Stomach (tissue), 9 donors: ENCODE measurements around the gene MEP1B. TPM values are rescaled to one million over a fixed set of nuclear protein-coding genes. Genes with fewer than 3 reads are reported as not detected.
A peak's percentile ranks its signal among the peaks of the same experiment; 100 is the strongest.

Source experiments
- DNase-seq, 2 donors: peaks; one replicate each; pipeline versions ENCODE4 v3.0.0 to v3.0.0-alpha.2; 2013 to 2019
- H3K27ac ChIP-seq, 5 donors: fragments of 200-600 bp in 4 of 5; sonication (generic) in 4 of 5; one replicate each; pipeline ENCODE4 v1.5.1; 2013 to 2019; ENCODE audit warnings: mild to moderate bottlenecking in 1 of 5, moderate library complexity in 1 of 5
- H3K27me3 ChIP-seq, 3 donors: fragments of 200-600 bp; sonication (generic); one replicate each; pipeline ENCODE4 v1.5.1; 2017 to 2019; ENCODE audit warnings: mixed run types in 1 of 3
- H3K36me3 ChIP-seq, 4 donors: fragments of 200-600 bp; sonication (generic); 1 replicate in 3 of 4; 2 replicates in 1 of 4; pipeline ENCODE4 v1.5.1; 2016 to 2019
- H3K4me1 ChIP-seq, 4 donors: fragments of 200-600 bp; sonication (generic); one replicate each; pipeline ENCODE4 v1.5.1; 2016 to 2019
- H3K4me3 ChIP-seq, 4 donors: fragments of 200-600 bp; sonication (generic) in 3 of 4; one replicate each; pipeline ENCODE4 v1.5.1; 2016 to 2019; ENCODE audit warnings: mild to moderate bottlenecking in 1 of 4
- H3K9me3 ChIP-seq, 4 donors: fragments of 200-600 bp; sonication (generic); one replicate each; pipeline ENCODE4 v1.5.1; 2016 to 2019
- CTCF ChIP-seq, 7 experiments: fragments of 450-650 bp in 4 of 7; fragments of 200-600 bp in 3 of 7; sonication (generic) in 3 of 7; IDR thresholded peaks; one replicate each; pipeline ENCODE4 v1.5.1; 2016 to 2019; ENCODE audit warnings: antibody characterized with exemption in 7 of 7, control low read depth in 2 of 7, mild to moderate bottlenecking in 1 of 7
- EP300 ChIP-seq: sonication (generic); formaldehyde crosslinking; IDR thresholded peaks from one replicate; pipeline ENCODE4 v1.6.1; 2017; ENCODE audit warnings: antibody characterized with exemption
- POLR2A ChIP-seq, 4 donors: fragments of 450-650 bp; IDR thresholded peaks; one replicate each; pipeline ENCODE4 v1.6.1; 2016; ENCODE audit warnings: antibody characterized with exemption in 4 of 4, control low read depth in 2 of 4, mild to moderate bottlenecking in 1 of 4, moderate library complexity in 1 of 4
- POLR2AphosphoS5 ChIP-seq, 3 donors: sonication (generic); formaldehyde crosslinking; IDR thresholded peaks; one replicate each; pipeline ENCODE4 v1.6.1; 2016; ENCODE audit warnings: antibody characterized with exemption in 3 of 3
- WGBS, 5 donors: extraction: QIAGEN DNeasy Blood & Tissue Kit in 3 of 5; methylation state at CpG; one replicate each; pipeline versions ENCODE4 v1.1.5 to v1.1.7; 2013 to 2018; 5-methylcytosine and 5-hydroxymethylcytosine counted together
- intact Hi-C: fragments of 100-400 bp; cut with DNase I; formaldehyde crosslinking; loops from one replicate; pipeline ENCODE4 v1.15.1; 2023; ENCODE audit warnings: low total_unique reads
- polyA plus RNA-seq, 3 donors: library from polyadenylated mRNA; stranded (reverse); fragments of 200-250 nt; gene quantifications; one replicate each; pipeline ENCODE4 v1.2.3, GENCODE V29; 2013
- total RNA-seq, 5 donors: library from RNA; depleted of rRNA; stranded (reverse); fragments of >200 nt; gene quantifications; one replicate each; pipeline versions ENCODE4 v1.1.0 to v1.2.3, GENCODE V29; 2014 to 2016
- donor health status: healthy with polysubstance abuse.
- donor health status: Bipolar disorder and iron deficiency.
- donor health status: healthy.

Gene MEP1B
- total and polyA plus RNA-seq, 8 donors = 1.1 TPM; not detected in 7

- intact Hi-C loops = no loop called here
- no peak overlapping the region for H3K4me3 ChIP-seq
- H3K27me3 ChIP-seq = no peaks in the 10 kb centered on the region
- H3K36me3 ChIP-seq = no peaks in the 10 kb centered on the region
- TF ChIP-seq POLR2A (IDR thresholded peaks at IDR 0.05) = no peak
- TF ChIP-seq CTCF (IDR thresholded peaks at IDR 0.05) = no peak
- TF ChIP-seq POLR2AphosphoS5 (IDR thresholded peaks at IDR 0.05) = no peak
- TF ChIP-seq EP300 = no peak
- H3K9me3 ChIP-seq = no peaks in the 10 kb centered on the region
- 66 to 83% (median 76%) methylated on average over 3 of the region's 3 CpGs for WGBS, 5 donors
- DNase-seq = peak in 1 of 2 donors; percentile 17
- no peak overlapping the region for H3K27ac ChIP-seq
- no peaks in the 10 kb centered on the region for H3K4me1 ChIP-seq
These were observed 12.3 kb upstream of the MEP1B start for GRCh38 chr18:32177530-32177929.

- Histone ChIP-seq H3K4me3 (no peak overlapping the region), H3K36me3 (no peaks in the 10 kb centered on the region), H3K9me3 (peaks cover 0 to 17% (median 13%) of the 10 kb centered on the region in 4 donors), H3K27me3 (no peaks in the 10 kb centered on the region), H3K4me1 (no peaks in the 10 kb centered on the region), H3K27ac (no peak overlapping the region)
- TF ChIP-seq EP300 (no peak), POLR2A (IDR thresholded peaks at IDR 0.05) (no peak), CTCF (IDR thresholded peaks at IDR 0.05) (no peak), POLR2AphosphoS5 (IDR thresholded peaks at IDR 0.05) (no peak)
- intact Hi-C loops = no loop called here
- no peak for DNase-seq
These were observed 6.3 kb upstream of the MEP1B start for GRCh38 chr18:32183503-32183902.

- Histone ChIP-seq H3K27me3 (no peaks in the 10 kb centered on the region), H3K4me3 (no peak overlapping the region), H3K4me1 (no peaks in the 10 kb centered on the region), H3K36me3 (no peaks in the 10 kb centered on the region), H3K27ac (no peak overlapping the region), H3K9me3 (no peaks in the 10 kb centered on the region)
- no peak for TF ChIP-seq CTCF (IDR thresholded peaks at IDR 0.05)
- TF ChIP-seq POLR2A (IDR thresholded peaks at IDR 0.05) = no peak
- no peak for TF ChIP-seq EP300
- TF ChIP-seq POLR2AphosphoS5 (IDR thresholded peaks at IDR 0.05) = no peak
- DNase-seq = no peak
- 63 to 73% (median 69%) methylated on average over 2 of the region's 2 CpGs for WGBS, 5 donors
- intact Hi-C loops = no loop called here
These were observed 370 bp downstream of the MEP1B start for GRCh38 chr18:32190209-32190608.

GRCh38 chr18:32195881-32196815, 6.3 kb downstream of the MEP1B start:
- Histone ChIP-seq H3K4me1 (no peaks in the 10 kb centered on the region), H3K27ac (no peak overlapping the region), H3K36me3 (no peaks in the 10 kb centered on the region), H3K4me3 (no peak overlapping the region), H3K9me3 (no peaks in the 10 kb centered on the region), H3K27me3 (no peaks in the 10 kb centered on the region)
- TF ChIP-seq EP300 = no peak
- no peak for TF ChIP-seq CTCF (IDR thresholded peaks at IDR 0.05)
- no peak for TF ChIP-seq POLR2AphosphoS5 (IDR thresholded peaks at IDR 0.05)
- no peak for TF ChIP-seq POLR2A (IDR thresholded peaks at IDR 0.05)
- 94 to 97% (median 96%) methylated on average over 19 to 32 of the region's 32 CpGs for WGBS, 5 donors
- DNase-seq = no peak
- intact Hi-C loops = no loop called here
